ENCODE measurements around the gene HAPLN3. TPM values are rescaled to one million over a fixed set of nuclear protein-coding genes. Genes with fewer than 3 reads are reported as not detected.

The HAPLN3 gene
- total RNA-seq, 4 donors from 2014 or later = 1.7 to 5.2 (median 2.1) TPM

DNA sequence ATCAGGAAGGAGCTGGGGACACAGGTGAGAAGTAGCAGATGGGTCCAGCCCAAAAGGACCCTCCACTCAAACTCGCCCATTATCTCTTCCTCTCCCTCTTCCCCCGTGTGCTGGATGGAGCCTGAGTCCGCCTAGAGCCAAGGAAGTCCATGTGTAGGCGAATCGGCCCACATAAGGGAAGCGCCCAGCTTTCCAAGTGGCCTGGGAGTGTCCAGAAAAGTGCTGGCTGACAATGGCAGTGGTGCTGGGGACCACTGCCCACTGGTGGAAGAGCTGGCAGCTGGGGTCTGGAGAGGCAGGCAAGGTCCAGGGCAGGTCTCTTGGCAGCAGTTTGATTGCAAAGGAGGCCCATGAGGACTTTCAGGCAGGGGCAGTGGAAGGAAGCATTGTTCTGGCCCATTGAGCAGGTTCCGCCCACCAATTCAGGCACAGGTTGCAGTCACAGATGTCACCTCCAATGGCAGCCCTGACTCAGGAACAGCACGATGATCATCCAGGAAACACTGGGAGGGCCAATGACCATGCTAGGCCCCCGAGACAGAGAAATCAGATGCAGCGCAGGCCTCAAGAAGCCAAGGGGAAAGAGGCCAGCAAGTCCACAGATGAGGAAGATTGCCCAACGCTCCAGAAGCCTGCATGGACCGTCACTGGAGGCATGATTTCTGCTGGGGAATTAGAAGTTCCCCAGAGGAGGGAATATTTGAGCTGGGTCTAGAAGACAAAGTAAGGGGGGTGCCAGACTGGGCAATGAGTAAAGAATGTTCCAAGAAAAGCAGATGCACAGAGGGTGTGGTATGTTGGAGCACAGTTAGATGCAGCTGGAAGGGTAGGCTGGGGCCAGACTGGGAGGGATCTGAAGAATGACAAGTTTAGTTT is 14.8 kb upstream of the HAPLN3 start:
- H3K27ac ChIP-seq = peak overlapping the region; percentile 92 to 99 (median 97)
- intact Hi-C loops (cut with DNase I; ENCODE audit: low total_unique reads) = loop anchor here (5.0 to 10.0 kb wide), 5 partner anchors 177 to 1192 kb away; partner anchors contain the start of genes ABHD2, IDH2, POLG and ZNF710
- TF ChIP-seq POLR2A (IDR thresholded peaks at IDR 0.05) = no peak
- TF ChIP-seq, protein P1, sequence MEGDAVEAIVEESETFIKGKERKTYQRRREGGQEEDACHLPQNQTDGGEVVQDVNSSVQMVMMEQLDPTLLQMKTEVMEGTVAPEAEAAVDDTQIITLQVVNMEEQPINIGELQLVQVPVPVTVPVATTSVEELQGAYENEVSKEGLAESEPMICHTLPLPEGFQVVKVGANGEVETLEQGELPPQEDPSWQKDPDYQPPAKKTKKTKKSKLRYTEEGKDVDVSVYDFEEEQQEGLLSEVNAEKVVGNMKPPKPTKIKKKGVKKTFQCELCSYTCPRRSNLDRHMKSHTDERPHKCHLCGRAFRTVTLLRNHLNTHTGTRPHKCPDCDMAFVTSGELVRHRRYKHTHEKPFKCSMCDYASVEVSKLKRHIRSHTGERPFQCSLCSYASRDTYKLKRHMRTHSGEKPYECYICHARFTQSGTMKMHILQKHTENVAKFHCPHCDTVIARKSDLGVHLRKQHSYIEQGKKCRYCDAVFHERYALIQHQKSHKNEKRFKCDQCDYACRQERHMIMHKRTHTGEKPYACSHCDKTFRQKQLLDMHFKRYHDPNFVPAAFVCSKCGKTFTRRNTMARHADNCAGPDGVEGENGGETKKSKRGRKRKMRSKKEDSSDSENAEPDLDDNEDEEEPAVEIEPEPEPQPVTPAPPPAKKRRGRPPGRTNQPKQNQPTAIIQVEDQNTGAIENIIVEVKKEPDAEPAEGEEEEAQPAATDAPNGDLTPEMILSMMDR (IDR thresholded peaks at IDR 0.05 in 4 of 5, conservative IDR thresholded peaks at IDR 0.05 in 1 of 5) = no peak
- peak overlapping the region; percentile 70 to 92 (median 86) for H3K4me3 ChIP-seq
- peak in 1 of 2 donors; percentile 12 for ATAC-seq
- no peaks in the 10 kb centered on the region for H3K9me3 ChIP-seq
- no peaks in the 10 kb centered on the region for H3K27me3 ChIP-seq
- peak; percentile 48 to 81 for DNase-seq
- peaks cover 0 to 59% of the 10 kb centered on the region in 2 donors for H3K36me3 ChIP-seq
- H3K4me1 ChIP-seq = peaks cover 56 to 61% of the 10 kb centered on the region in 2 donors
- in situ Hi-C loops (cut with MboI; ENCODE audit: low sequenced_read_pairs in 4 of 4) = loop anchor here (10.0 to 25.0 kb wide), 4 partner anchors 105 to 255 kb away; no protein-coding TSS in a partner anchor

DNA sequence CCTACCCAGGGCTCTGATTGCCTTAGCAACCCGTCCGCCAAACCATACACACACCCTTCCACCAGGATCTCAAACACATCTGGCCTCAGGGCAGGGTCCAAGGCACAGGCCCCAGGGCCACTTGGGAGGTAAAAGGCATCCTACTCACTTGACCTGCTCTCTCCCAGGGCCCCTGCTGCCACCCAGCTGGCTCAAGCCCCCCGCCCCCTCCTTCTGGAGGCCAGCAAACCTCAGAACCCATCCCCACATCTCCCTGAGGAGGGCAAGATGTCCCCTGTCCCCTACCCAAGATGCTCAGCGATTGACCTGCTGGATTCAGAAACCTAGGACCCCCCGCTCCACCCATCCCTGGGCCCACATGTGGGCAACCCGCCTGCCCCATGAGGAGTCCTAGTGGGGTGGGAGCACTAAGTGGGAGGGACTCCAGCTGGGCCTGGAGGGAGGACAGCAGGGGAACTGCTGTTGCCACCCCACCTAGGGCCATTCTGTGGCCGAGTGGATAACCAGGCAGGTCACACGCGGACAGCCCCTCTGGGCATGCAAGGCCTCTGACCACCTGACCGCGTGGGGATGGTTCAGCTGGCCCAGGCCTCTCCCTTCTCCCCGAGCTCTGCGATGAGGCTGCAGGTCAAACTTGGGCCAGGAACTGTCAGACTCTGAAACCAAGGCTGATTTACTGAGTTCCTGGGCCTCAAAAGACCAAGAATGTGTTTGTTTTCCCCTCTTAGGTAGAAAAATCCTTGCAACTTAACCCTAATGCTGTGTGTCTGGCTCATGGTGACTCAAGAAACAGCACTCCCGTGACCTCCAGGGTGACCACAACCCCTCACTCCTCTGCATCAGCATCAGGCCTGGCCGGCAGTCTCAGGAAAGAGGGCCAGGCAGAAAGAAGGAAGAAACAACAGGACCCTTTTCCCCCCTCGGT is 13.6 kb upstream of the HAPLN3 start:
- ATAC-seq = no peak
- H3K9me3 ChIP-seq = no peaks in the 10 kb centered on the region
- intact Hi-C loops (cut with DNase I; ENCODE audit: low total_unique reads) = loop anchor here (5.0 kb wide), 1 partner anchor 423 kb away; the partner anchor contains the start of gene POLG
- in situ Hi-C loops (cut with MboI; ENCODE audit: low sequenced_read_pairs in 4 of 4) = loop anchor here in 3 of 4 donors (10.0 to 25.0 kb wide), 3 partner anchors 106 to 256 kb away; no protein-coding TSS in a partner anchor
- DNase-seq = no peak
- peaks cover 0 to 71% of the 10 kb centered on the region in 2 donors for H3K36me3 ChIP-seq
- no peak for TF ChIP-seq POLR2A (IDR thresholded peaks at IDR 0.05)
- TF ChIP-seq, protein P1 (IDR thresholded peaks at IDR 0.05 in 4 of 5, conservative IDR thresholded peaks at IDR 0.05 in 1 of 5) = no peak
- H3K27me3 ChIP-seq = no peaks in the 10 kb centered on the region
- H3K4me3 ChIP-seq = peak overlapping the region; percentile 70 to 92 (median 86)
- peak overlapping the region; percentile 92 to 99 (median 97) for H3K27ac ChIP-seq
- H3K4me1 ChIP-seq = peaks cover 60 to 67% of the 10 kb centered on the region in 2 donors

GRCh38 chr15:88908123-88908522 is 12.8 kb upstream of the HAPLN3 start:
- intact Hi-C loops (cut with DNase I; ENCODE audit: low total_unique reads) (loop anchor here (5.0 kb wide), 1 partner anchor 424 kb away; the partner anchor contains the start of gene POLG), in situ Hi-C loops (cut with MboI; ENCODE audit: low sequenced_read_pairs in 4 of 4) (loop anchor here in 3 of 4 donors (10.0 to 25.0 kb wide), 3 partner anchors 107 to 257 kb away; no protein-coding TSS in a partner anchor)
- ATAC-seq (no peak), DNase-seq (no peak)
- peak overlapping the region; percentile 6 to 92 (median 76) for H3K4me3 ChIP-seq
- H3K27me3 ChIP-seq = no peaks in the 10 kb centered on the region
- H3K9me3 ChIP-seq = no peaks in the 10 kb centered on the region
- TF ChIP-seq POLR2A (IDR thresholded peaks at IDR 0.05) = no peak
- TF ChIP-seq, protein P1 (IDR thresholded peaks at IDR 0.05 in 4 of 5, conservative IDR thresholded peaks at IDR 0.05 in 1 of 5) = no peak
- H3K36me3 ChIP-seq = peaks cover 0 to 80% of the 10 kb centered on the region in 2 donors
- peaks cover 60 to 63% of the 10 kb centered on the region in 2 donors for H3K4me1 ChIP-seq
- peak overlapping the region; percentile 92 to 99 (median 97) for H3K27ac ChIP-seq

GRCh38 chr15:88907111-88907510 is 11.8 kb upstream of the HAPLN3 start:
- DNase-seq (no peak), ATAC-seq (no peak)
- no peak for TF ChIP-seq POLR2A (IDR thresholded peaks at IDR 0.05)
- TF ChIP-seq, protein P1 (IDR thresholded peaks at IDR 0.05 in 4 of 5, conservative IDR thresholded peaks at IDR 0.05 in 1 of 5) = no peak
- H3K27ac ChIP-seq = peak overlapping the region; percentile 92 to 99 (median 97)
- H3K9me3 ChIP-seq = no peaks in the 10 kb centered on the region
- intact Hi-C loops (cut with DNase I; ENCODE audit: low total_unique reads) = loop anchor here (5.0 kb wide), 1 partner anchor 425 kb away; the partner anchor contains the start of gene POLG
- H3K4me3 ChIP-seq = peak overlapping the region in 1 of 4 donors; percentile 6
- in situ Hi-C loops (cut with MboI; ENCODE audit: low sequenced_read_pairs in 4 of 4) = loop anchor here in 3 of 4 donors (10.0 to 25.0 kb wide), 3 partner anchors 108 to 258 kb away; no protein-coding TSS in a partner anchor
- peaks cover 0 to 90% of the 10 kb centered on the region in 2 donors for H3K36me3 ChIP-seq
- H3K27me3 ChIP-seq = no peaks in the 10 kb centered on the region
- peaks cover 60 to 63% of the 10 kb centered on the region in 2 donors for H3K4me1 ChIP-seq
